ENCODE data around the gene MUC4. TPM values are rescaled to one million over a fixed set of nuclear protein-coding genes. Genes with fewer than 3 reads are reported as not detected.

The MUC4 gene
- total RNA-seq, 1 experiment from 2014 or later, result 0.03 TPM

DNA sequence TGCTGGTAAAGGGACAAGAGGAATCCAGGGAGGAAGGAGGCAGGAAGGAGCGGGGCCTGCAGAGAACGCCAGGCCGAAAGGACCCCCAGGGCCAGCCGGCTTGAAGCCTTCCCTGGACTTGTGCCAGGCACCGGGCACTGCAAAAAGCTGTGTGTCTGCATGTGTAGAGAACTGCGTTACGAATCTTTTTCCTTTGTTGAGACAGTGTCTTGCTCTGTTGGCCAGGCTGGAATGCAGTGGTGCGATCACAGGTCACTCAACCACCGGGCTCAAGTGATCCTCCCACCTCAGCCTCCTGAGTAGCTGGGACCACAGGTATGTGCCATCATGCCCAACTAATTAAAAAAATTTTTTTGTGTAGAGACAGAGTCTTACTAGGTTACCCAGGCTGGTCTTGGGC, 17.0 kb upstream of the MUC4 start:
- ATAC-seq (no peak), DNase-seq (ENCODE audit: low read depth, low spot score) (no peak)
- no TSS peak for BruUV-seq (replicated peaks)
- CTCF ChIA-PET, result interaction anchor here (0.6 kb wide), 1 partner anchor 91 kb away, joined by 3 read pairs; no protein-coding TSS in a partner anchor
- TF ChIP-seq, protein P1, sequence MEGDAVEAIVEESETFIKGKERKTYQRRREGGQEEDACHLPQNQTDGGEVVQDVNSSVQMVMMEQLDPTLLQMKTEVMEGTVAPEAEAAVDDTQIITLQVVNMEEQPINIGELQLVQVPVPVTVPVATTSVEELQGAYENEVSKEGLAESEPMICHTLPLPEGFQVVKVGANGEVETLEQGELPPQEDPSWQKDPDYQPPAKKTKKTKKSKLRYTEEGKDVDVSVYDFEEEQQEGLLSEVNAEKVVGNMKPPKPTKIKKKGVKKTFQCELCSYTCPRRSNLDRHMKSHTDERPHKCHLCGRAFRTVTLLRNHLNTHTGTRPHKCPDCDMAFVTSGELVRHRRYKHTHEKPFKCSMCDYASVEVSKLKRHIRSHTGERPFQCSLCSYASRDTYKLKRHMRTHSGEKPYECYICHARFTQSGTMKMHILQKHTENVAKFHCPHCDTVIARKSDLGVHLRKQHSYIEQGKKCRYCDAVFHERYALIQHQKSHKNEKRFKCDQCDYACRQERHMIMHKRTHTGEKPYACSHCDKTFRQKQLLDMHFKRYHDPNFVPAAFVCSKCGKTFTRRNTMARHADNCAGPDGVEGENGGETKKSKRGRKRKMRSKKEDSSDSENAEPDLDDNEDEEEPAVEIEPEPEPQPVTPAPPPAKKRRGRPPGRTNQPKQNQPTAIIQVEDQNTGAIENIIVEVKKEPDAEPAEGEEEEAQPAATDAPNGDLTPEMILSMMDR (IDR thresholded peaks at IDR 0.05), result no peak
- TF ChIP-seq POLR2AphosphoS5 (IDR thresholded peaks at IDR 0.05; ENCODE audit: low read depth, low read length) (no peak), SIN3A (IDR thresholded peaks at IDR 0.05; ENCODE audit: borderline replicate concordance, insufficient read depth, low read depth, low read length) (no peak), TCF7L2 (IDR thresholded peaks at IDR 0.05; ENCODE audit: low read depth, low read length) (no peak)
- TF ChIP-seq, protein P2, sequence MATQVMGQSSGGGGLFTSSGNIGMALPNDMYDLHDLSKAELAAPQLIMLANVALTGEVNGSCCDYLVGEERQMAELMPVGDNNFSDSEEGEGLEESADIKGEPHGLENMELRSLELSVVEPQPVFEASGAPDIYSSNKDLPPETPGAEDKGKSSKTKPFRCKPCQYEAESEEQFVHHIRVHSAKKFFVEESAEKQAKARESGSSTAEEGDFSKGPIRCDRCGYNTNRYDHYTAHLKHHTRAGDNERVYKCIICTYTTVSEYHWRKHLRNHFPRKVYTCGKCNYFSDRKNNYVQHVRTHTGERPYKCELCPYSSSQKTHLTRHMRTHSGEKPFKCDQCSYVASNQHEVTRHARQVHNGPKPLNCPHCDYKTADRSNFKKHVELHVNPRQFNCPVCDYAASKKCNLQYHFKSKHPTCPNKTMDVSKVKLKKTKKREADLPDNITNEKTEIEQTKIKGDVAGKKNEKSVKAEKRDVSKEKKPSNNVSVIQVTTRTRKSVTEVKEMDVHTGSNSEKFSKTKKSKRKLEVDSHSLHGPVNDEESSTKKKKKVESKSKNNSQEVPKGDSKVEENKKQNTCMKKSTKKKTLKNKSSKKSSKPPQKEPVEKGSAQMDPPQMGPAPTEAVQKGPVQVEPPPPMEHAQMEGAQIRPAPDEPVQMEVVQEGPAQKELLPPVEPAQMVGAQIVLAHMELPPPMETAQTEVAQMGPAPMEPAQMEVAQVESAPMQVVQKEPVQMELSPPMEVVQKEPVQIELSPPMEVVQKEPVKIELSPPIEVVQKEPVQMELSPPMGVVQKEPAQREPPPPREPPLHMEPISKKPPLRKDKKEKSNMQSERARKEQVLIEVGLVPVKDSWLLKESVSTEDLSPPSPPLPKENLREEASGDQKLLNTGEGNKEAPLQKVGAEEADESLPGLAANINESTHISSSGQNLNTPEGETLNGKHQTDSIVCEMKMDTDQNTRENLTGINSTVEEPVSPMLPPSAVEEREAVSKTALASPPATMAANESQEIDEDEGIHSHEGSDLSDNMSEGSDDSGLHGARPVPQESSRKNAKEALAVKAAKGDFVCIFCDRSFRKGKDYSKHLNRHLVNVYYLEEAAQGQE (IDR thresholded peaks at IDR 0.05; ENCODE audit: insufficient read depth in 1 of 2, low read depth in 2 of 2, low read length in 1 of 2), result no peak
- POLR2A ChIA-PET, result no interaction called here
- Histone ChIP-seq H3K4me1 (ENCODE audit: control insufficient read depth, insufficient read depth, low read length) (no peaks in the 10 kb centered on the region), H3K36me3 (ENCODE audit: control insufficient read depth, insufficient read depth, low read length) (no peaks in the 10 kb centered on the region), H3K27me3 (ENCODE audit: control insufficient read depth, insufficient read depth, low read length) (no peaks in the 10 kb centered on the region), H3K9me3 (ENCODE audit: control insufficient read depth, insufficient read depth, low read depth, low read length) (no peaks in the 10 kb centered on the region), H3K27ac (ENCODE audit: low read length) (no peak overlapping the region), H3K4me3 (ENCODE audit: low read depth in 2 of 2, low read length in 2 of 2) (no peak overlapping the region)
- intact Hi-C loops (cut with micrococcal nuclease; ENCODE audit: unreplicated experiment), result no loop called here
- in situ Hi-C loops (cut with HindIII; ENCODE audit: low pct_unique_long_range_greater_than_20kb, low sequenced_read_pairs), result no loop called here

DNA sequence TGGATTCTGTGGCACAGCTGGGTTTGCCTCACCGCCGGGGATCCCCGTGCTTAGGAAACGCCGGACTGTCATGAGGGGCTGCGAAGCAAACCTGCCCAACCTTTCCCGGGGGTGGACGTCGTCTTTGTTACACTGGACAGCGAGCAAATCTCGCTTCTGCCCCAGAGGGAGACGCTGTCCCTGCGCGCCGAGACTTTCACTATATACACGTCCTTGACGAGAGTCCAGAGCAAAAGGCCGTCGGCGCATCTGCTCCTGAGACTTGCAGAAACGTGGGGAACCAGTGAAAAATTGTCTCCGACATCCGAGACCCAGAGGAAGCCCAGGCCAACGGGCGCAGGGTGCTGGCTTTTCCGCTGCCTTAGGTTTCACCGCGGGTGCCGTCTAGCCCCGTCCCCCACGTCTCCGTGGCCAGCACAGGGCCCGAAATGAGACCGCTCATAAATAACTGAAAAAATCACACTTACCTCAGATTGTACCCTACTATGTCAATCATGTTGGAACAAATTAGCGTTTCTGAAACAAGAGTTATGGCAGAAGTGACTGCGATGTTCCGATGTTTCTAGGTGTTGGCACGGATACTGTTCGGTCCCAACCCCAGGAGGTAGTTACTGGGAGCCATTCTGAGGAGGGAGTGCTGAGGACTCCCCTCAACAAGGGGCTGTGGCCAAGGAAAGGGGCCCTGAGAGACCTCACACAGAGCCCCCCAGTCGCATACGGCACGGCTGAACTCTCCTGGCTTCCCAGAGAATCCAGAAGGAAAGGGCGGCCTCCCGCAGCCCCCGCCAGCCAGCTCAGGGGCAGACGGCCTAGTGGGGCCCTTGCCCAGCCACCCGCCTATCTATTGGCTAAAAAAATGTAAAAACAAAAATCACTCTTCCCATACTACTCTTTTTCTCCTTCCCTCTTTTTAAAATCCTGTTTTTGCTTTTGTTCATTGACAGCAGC, 14.4 kb upstream of the MUC4 start:
- H3K9me3 ChIP-seq (ENCODE audit: control insufficient read depth, insufficient read depth, low read depth, low read length), result no peaks in the 10 kb centered on the region
- in situ Hi-C loops (cut with HindIII; ENCODE audit: low pct_unique_long_range_greater_than_20kb, low sequenced_read_pairs) (no loop called here), intact Hi-C loops (cut with micrococcal nuclease; ENCODE audit: unreplicated experiment) (no loop called here)
- ATAC-seq (no peak), DNase-seq (ENCODE audit: low read depth, low spot score) (no peak)
- no peaks in the 10 kb centered on the region; the same call in 1 of the 2 replicates for H3K27me3 ChIP-seq (ENCODE audit: control insufficient read depth, insufficient read depth, low read length)
- no TSS peak for BruUV-seq (replicated peaks)
- H3K4me1 ChIP-seq (ENCODE audit: control insufficient read depth, insufficient read depth, low read length), result no peaks in the 10 kb centered on the region
- no peaks in the 10 kb centered on the region for H3K36me3 ChIP-seq (ENCODE audit: control insufficient read depth, insufficient read depth, low read length)
- ChIA-PET CTCF (interaction anchor here (0.6 kb wide), 1 partner anchor 84 kb away, joined by 9 read pairs; no protein-coding TSS in a partner anchor), POLR2A (no interaction called here)
- H3K4me3 ChIP-seq (ENCODE audit: low read depth in 2 of 2, low read length in 2 of 2), result no peak overlapping the region
- no peak for TF ChIP-seq POLR2AphosphoS5 (IDR thresholded peaks at IDR 0.05; ENCODE audit: low read depth, low read length)
- TF ChIP-seq SIN3A (IDR thresholded peaks at IDR 0.05; ENCODE audit: borderline replicate concordance, insufficient read depth, low read depth, low read length), result no peak
- TF ChIP-seq, protein P2 (IDR thresholded peaks at IDR 0.05; ENCODE audit: insufficient read depth in 1 of 2, low read depth in 2 of 2, low read length in 1 of 2), result no peak
- TF ChIP-seq, protein P1 (IDR thresholded peaks at IDR 0.05), result no peak
- no peak for TF ChIP-seq TCF7L2 (IDR thresholded peaks at IDR 0.05; ENCODE audit: low read depth, low read length)
- H3K27ac ChIP-seq (ENCODE audit: low read length), result no peak overlapping the region
